ENCODE data around the gene FAM193A.

FAM193A gene

DNA sequence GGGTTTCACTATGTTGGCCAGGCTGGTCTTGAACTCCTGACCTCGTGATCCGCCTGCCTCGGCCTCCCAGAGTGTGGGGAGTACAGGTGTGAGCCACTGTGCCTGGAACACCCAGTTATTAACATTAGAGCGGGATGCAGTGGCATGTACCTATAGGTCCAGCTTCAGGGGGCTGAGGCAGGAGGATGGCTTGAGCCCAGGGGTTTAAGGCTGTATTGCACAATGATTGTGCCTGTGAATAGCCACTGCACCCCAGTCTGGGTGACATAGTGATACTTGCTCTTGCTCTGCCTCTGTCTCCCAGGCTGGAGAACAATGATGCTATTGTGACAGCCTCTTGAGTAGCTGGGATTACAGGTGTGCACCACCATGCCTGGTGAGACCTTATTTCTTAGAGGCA lies 39.8 kb downstream of the FAM193A start:
- TF ChIP-seq, protein P1, sequence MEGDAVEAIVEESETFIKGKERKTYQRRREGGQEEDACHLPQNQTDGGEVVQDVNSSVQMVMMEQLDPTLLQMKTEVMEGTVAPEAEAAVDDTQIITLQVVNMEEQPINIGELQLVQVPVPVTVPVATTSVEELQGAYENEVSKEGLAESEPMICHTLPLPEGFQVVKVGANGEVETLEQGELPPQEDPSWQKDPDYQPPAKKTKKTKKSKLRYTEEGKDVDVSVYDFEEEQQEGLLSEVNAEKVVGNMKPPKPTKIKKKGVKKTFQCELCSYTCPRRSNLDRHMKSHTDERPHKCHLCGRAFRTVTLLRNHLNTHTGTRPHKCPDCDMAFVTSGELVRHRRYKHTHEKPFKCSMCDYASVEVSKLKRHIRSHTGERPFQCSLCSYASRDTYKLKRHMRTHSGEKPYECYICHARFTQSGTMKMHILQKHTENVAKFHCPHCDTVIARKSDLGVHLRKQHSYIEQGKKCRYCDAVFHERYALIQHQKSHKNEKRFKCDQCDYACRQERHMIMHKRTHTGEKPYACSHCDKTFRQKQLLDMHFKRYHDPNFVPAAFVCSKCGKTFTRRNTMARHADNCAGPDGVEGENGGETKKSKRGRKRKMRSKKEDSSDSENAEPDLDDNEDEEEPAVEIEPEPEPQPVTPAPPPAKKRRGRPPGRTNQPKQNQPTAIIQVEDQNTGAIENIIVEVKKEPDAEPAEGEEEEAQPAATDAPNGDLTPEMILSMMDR (IDR thresholded peaks at IDR 0.05; ENCODE audit: insufficient read depth, missing control alignments), result no peak
- DNase-seq (ENCODE audit: insufficient read length, low spot score) (no peak), FAIRE-seq (no peak)

DNA sequence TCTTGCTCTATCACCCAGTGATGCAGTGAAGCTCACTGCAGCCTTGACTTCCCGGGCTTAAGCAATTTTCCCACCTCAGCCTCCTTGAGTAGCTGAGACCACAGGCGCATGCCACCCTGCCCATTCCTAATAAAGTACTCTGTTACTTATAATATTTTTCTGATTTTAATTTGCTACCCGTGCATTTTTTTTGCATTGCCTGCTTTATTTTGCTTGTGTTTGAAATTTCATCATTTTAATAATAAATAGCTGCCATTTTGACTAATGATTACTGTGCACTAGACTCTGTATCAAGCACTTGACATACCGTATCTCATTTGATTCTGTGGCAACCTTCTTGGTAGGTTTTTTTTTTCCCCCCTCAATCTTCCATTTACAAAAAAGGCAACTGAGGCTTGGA lies 41.7 kb downstream of the FAM193A start:
- DNase-seq (ENCODE audit: insufficient read length, low spot score), result no peak
- TF ChIP-seq, protein P1 (IDR thresholded peaks at IDR 0.05; ENCODE audit: insufficient read depth, missing control alignments), result no peak
- no peak for FAIRE-seq

DNA sequence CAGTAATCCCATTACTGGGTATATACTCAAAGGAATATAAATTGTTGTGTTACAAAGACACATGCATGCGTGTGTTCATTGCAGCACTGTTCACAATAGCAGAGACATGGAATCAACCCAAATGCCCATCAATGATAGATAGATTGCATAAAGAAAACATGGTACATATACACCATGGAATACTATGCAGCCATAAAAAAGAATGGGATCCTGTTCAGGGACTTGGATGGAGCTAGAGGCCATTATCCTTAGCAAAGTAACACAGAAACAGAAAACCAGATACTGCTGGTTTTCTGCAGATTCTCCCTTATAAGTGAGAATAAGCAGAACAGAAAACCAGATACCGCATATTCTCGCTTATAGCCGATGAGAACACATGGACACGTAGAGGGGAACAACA lies 43.5 kb downstream of the FAM193A start:
- TF ChIP-seq, protein P1 (IDR thresholded peaks at IDR 0.05; ENCODE audit: insufficient read depth, missing control alignments), result no peak
- FAIRE-seq (no peak), DNase-seq (ENCODE audit: insufficient read length, low spot score) (no peak)

DNA sequence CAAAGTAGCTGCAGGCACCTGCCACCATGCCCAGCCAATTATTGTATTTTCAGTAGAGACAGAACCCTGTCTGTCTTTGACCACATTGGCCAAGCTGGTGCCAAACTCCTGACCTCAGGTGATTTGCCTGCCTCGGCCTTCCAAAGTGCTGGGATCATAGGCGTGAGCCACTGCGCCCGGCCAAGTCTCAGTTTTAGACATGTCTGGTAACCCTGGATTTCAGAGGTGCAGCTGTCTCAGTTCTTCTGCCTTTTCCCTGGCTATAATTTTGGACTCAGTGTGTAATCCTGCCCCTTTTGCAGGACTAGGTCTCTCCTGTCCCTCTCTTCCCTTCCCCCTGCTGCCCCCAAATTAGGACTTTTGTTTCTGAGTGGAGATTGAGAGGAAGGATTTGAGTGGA lies 46.6 kb downstream of the FAM193A start:
- no peak for DNase-seq (ENCODE audit: insufficient read length, low spot score)
- TF ChIP-seq, protein P1 (IDR thresholded peaks at IDR 0.05; ENCODE audit: insufficient read depth, missing control alignments), result no peak
- FAIRE-seq, result no peak

DNA sequence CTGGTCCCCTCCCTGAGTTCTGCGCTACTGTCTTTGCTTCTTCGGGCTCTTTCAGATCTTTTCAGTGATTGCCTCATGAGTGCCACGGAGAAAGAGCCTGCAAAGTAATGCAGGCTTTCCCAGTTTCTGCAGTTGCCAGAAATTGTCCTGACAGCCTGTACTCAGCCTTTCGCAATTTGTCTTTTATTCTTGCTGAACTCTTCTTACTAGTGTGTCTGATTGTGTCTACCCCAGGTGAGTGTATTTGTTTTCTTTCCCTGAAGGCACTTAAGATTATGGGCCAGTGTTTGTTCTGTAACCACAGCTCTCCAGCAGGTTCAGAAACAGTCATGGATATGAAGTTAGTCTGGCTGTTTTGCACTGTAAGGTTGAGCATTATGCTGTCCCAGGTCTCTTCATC lies 47.1 kb downstream of the FAM193A start:
- TF ChIP-seq, protein P1 (IDR thresholded peaks at IDR 0.05; ENCODE audit: insufficient read depth, missing control alignments), result no peak
- DNase-seq (ENCODE audit: insufficient read length, low spot score) (no peak), FAIRE-seq (no peak)

DNA sequence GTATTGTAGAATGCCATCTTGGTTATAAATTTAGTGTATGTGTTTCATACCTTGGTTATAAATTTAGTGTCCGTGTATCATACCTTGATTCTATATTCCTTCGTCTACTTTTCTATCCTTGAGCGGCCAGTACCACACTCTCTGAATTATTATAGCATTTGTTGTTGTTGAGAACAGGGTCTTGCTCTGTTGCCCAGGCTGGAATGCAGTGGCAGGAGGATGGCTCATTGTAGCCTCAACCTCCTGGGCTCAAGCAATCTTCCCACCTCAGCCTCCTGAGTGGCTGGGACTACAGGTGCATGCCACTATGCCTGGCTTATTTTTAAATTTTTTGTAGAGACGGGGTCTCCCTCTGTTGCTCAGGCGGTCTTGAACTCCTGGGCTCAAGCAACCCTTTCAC lies 50.1 kb downstream of the FAM193A start:
- DNase-seq (ENCODE audit: insufficient read length, low spot score) (no peak), FAIRE-seq (no peak)

DNA sequence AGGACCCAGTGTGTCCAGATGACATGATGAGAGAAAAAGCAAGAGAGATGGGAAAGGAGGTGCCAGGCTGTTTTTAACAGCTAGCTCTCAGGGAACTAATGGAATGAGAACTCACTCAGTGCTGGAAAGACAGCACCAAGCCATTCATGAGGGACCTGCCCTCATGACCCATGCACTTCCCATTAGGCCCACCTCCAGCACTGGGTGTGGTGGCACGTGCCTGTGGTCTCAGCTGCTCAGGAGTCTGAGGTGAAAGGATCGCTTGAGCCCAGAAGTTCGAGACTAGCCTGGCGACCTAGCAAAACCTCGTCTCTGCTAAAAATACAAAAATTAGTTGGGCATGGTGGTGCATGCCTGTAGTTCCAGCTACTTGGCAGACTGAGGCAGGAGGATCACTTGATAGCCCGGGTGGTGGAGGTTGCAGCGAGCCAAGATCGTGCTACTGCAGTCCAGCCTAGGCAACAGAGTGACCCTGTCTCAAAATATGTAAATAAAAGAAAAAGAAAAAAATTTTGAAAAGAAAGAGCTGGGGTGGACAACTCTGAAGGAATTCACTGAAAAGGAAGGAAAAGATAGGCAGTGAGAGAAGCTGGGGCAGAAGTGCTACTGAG lies 50.9 kb downstream of the FAM193A start:
- TF ChIP-seq, protein P1 (IDR thresholded peaks at IDR 0.05; ENCODE audit: insufficient read depth, missing control alignments), result no peak

More for the DNA sequence above, 50.1 kb downstream of the FAM193A start:
- TF ChIP-seq, protein P1 (IDR thresholded peaks at IDR 0.05; ENCODE audit: insufficient read depth, missing control alignments), result no peak

More for the DNA sequence above, 50.9 kb downstream of the FAM193A start:
- DNase-seq (ENCODE audit: insufficient read length, low spot score), result no peak
- no peak for FAIRE-seq

Data from D721Med (cell line).